ENCODE results near the gene TYSND1.
"Not testable (repeated sequence)": the region's sequence is repeated elsewhere in the genome, so short reads cannot be mapped to it uniquely, and the experiment has no call there.

Gene TYSND1

GRCh38 chr10:70118196-70118595 lies 28.3 kb downstream of the TYSND1 start:
- H3K27me3 Mint-ChIP-seq = no peaks in the 10 kb centered on the region
- DNase-seq (no peak), ATAC-seq (no peak)
- H3K27ac Mint-ChIP-seq = no peak overlapping the region
- H3K4me3 Mint-ChIP-seq = no peak overlapping the region
- peaks cover 8% of the 10 kb centered on the region for H3K36me3 Mint-ChIP-seq (ENCODE audit: low read depth)
- no peaks in the 10 kb centered on the region for H3K9me3 Mint-ChIP-seq
- peaks cover 4% of the 10 kb centered on the region for H3K4me1 Mint-ChIP-seq

GRCh38 chr10:70117646-70118045 lies 28.9 kb downstream of the TYSND1 start:
- Mint-ChIP-seq H3K4me1 (peaks cover 4% of the 10 kb centered on the region), H3K27ac (no peak overlapping the region), H3K4me3 (no peak overlapping the region), H3K27me3 (no peaks in the 10 kb centered on the region), H3K9me3 (no peaks in the 10 kb centered on the region), H3K36me3 (ENCODE audit: low read depth) (peaks cover 11% of the 10 kb centered on the region)
- ATAC-seq (no peak), DNase-seq (no peak)

- Mint-ChIP-seq H3K4me3 (no peak overlapping the region), H3K36me3 (ENCODE audit: low read depth) (peaks cover 8% of the 10 kb centered on the region), H3K27ac (no peak overlapping the region), H3K27me3 (no peaks in the 10 kb centered on the region), H3K9me3 (no peaks in the 10 kb centered on the region), H3K4me1 (peaks cover 4% of the 10 kb centered on the region)
- peak; percentile 47 for ATAC-seq
- DNase-seq = peak; percentile 58
Measured at GRCh38 chr10:70115948-70116682, 30.4 kb downstream of the TYSND1 start.

- Mint-ChIP-seq H3K4me1 (peaks cover 4% of the 10 kb centered on the region), H3K4me3 (no peak overlapping the region), H3K27ac (no peak overlapping the region), H3K36me3 (ENCODE audit: low read depth) (peaks cover 8% of the 10 kb centered on the region), H3K9me3 (no peaks in the 10 kb centered on the region), H3K27me3 (no peaks in the 10 kb centered on the region)
- DNase-seq = no peak
- no peak for ATAC-seq
Measured at GRCh38 chr10:70114902-70115301, 31.6 kb downstream of the TYSND1 start.

- ATAC-seq = no peak
- H3K36me3 Mint-ChIP-seq (ENCODE audit: low read depth) = peaks cover 8% of the 10 kb centered on the region
- peaks cover 6% of the 10 kb centered on the region for H3K4me1 Mint-ChIP-seq
- DNase-seq = no peak
- no peaks in the 10 kb centered on the region for H3K27me3 Mint-ChIP-seq
- H3K27ac Mint-ChIP-seq = no peak overlapping the region
- no peak overlapping the region for H3K4me3 Mint-ChIP-seq
- H3K9me3 Mint-ChIP-seq = no peaks in the 10 kb centered on the region
Measured at GRCh38 chr10:70112071-70112470, 34.4 kb downstream of the TYSND1 start.

- Mint-ChIP-seq H3K4me3 (no peak overlapping the region), H3K36me3 (ENCODE audit: low read depth) (peaks cover 8% of the 10 kb centered on the region), H3K27ac (no peak overlapping the region), H3K9me3 (no peaks in the 10 kb centered on the region), H3K4me1 (peaks cover 6% of the 10 kb centered on the region), H3K27me3 (no peaks in the 10 kb centered on the region)
- no peak for ATAC-seq
- DNase-seq = no peak
Measured at GRCh38 chr10:70111496-70111895, 35.0 kb downstream of the TYSND1 start.

GRCh38 chr10:70109064-70109729 lies 37.3 kb downstream of the TYSND1 start:
- Mint-ChIP-seq H3K27me3 (no peaks in the 10 kb centered on the region), H3K4me1 (peaks cover 4% of the 10 kb centered on the region), H3K36me3 (ENCODE audit: low read depth) (peaks cover 8% of the 10 kb centered on the region), H3K27ac (no peak overlapping the region), H3K4me3 (no peak overlapping the region), H3K9me3 (no peaks in the 10 kb centered on the region)
- ATAC-seq (no peak), DNase-seq (no peak)

- Mint-ChIP-seq H3K9me3 (no peaks in the 10 kb centered on the region), H3K4me1 (peaks cover 4% of the 10 kb centered on the region), H3K27ac (no peak overlapping the region), H3K27me3 (no peaks in the 10 kb centered on the region), H3K36me3 (ENCODE audit: low read depth) (no peaks in the 10 kb centered on the region), H3K4me3 (no peak overlapping the region)
- DNase-seq (peak; percentile 46), ATAC-seq (peak; percentile 60)
Measured at GRCh38 chr10:70106958-70107791, 39.3 kb downstream of the TYSND1 start.

- ATAC-seq = no peak
- H3K9me3 Mint-ChIP-seq = no peaks in the 10 kb centered on the region
- no peak overlapping the region for H3K4me3 Mint-ChIP-seq
- H3K27me3 Mint-ChIP-seq = no peaks in the 10 kb centered on the region
- H3K4me1 Mint-ChIP-seq = peaks cover 2% of the 10 kb centered on the region
- no peak overlapping the region for H3K27ac Mint-ChIP-seq
- DNase-seq = no peak
- peaks cover 2% of the 10 kb centered on the region for H3K36me3 Mint-ChIP-seq (ENCODE audit: low read depth)
Measured at GRCh38 chr10:70101668-70102067, 44.8 kb downstream of the TYSND1 start.

- not testable (repeated sequence) for H3K27me3 Mint-ChIP-seq; H3K36me3 Mint-ChIP-seq (ENCODE audit: low read depth); H3K4me1 Mint-ChIP-seq; DNase-seq; H3K4me3 Mint-ChIP-seq; H3K27ac Mint-ChIP-seq; H3K9me3 Mint-ChIP-seq; ATAC-seq
Measured at GRCh38 chr10:70101068-70101562, 45.4 kb downstream of the TYSND1 start.

- Mint-ChIP-seq H3K27me3 (no peaks in the 10 kb centered on the region), H3K27ac (no peak overlapping the region), H3K9me3 (no peaks in the 10 kb centered on the region), H3K36me3 (ENCODE audit: low read depth) (peaks cover 4% of the 10 kb centered on the region), H3K4me3 (no peak overlapping the region), H3K4me1 (peaks cover 24% of the 10 kb centered on the region)
- DNase-seq (no peak), ATAC-seq (no peak)
Measured at GRCh38 chr10:70098271-70098670, 48.2 kb downstream of the TYSND1 start.

GRCh38 chr10:70097459-70097858 lies 49.0 kb downstream of the TYSND1 start:
- no peaks in the 10 kb centered on the region for H3K9me3 Mint-ChIP-seq
- H3K27me3 Mint-ChIP-seq = no peaks in the 10 kb centered on the region
- H3K36me3 Mint-ChIP-seq (ENCODE audit: low read depth) = peaks cover 4% of the 10 kb centered on the region
- ATAC-seq (no peak), DNase-seq (no peak)
- H3K4me1 Mint-ChIP-seq = peaks cover 32% of the 10 kb centered on the region
- H3K27ac Mint-ChIP-seq = no peak overlapping the region
- H3K4me3 Mint-ChIP-seq = no peak overlapping the region

- Mint-ChIP-seq H3K27ac (no peak overlapping the region), H3K4me3 (no peak overlapping the region), H3K4me1 (peaks cover 38% of the 10 kb centered on the region), H3K36me3 (ENCODE audit: low read depth) (peaks cover 4% of the 10 kb centered on the region), H3K9me3 (no peaks in the 10 kb centered on the region), H3K27me3 (no peaks in the 10 kb centered on the region)
- DNase-seq (no peak), ATAC-seq (no peak)
Measured at GRCh38 chr10:70096705-70097420, 49.6 kb downstream of the TYSND1 start.

GRCh38 chr10:70096016-70096704 lies 50.3 kb downstream of the TYSND1 start:
- Mint-ChIP-seq H3K36me3 (ENCODE audit: low read depth) (peaks cover 2% of the 10 kb centered on the region), H3K9me3 (no peaks in the 10 kb centered on the region), H3K27ac (no peak overlapping the region), H3K27me3 (no peaks in the 10 kb centered on the region), H3K4me1 (peaks cover 42% of the 10 kb centered on the region), H3K4me3 (no peak overlapping the region)
- DNase-seq = no peak
- no peak for ATAC-seq

Measured in activated naive CD8-positive, alpha-beta T cell treated with anti-CD3 and anti-CD28 coated beads, Interleukin-2, amount 50 U/mL, for 24 hours (primary cell).